ENCODE data around the gene TCF4.

DNA sequence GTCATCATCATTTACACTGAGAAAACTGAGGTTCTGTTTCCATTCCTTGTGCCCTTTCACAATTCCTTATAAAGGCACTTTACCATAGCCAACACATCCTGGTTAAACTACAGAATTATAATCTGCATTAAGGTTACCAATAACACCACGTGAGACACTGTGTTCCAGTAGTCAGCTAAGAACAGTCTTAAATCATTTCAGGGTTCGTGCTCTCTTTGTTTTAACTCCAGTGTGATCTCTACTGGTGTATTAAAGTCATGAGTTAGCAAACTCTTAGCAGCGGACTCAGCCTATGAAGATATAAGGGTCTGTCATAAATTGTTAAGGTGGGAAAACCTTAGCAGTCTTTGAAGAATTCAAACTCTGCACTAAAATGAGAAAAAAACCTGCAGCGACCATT is 53.0 kb downstream of the TCF4 start:
- TF ChIP-seq, protein P1, sequence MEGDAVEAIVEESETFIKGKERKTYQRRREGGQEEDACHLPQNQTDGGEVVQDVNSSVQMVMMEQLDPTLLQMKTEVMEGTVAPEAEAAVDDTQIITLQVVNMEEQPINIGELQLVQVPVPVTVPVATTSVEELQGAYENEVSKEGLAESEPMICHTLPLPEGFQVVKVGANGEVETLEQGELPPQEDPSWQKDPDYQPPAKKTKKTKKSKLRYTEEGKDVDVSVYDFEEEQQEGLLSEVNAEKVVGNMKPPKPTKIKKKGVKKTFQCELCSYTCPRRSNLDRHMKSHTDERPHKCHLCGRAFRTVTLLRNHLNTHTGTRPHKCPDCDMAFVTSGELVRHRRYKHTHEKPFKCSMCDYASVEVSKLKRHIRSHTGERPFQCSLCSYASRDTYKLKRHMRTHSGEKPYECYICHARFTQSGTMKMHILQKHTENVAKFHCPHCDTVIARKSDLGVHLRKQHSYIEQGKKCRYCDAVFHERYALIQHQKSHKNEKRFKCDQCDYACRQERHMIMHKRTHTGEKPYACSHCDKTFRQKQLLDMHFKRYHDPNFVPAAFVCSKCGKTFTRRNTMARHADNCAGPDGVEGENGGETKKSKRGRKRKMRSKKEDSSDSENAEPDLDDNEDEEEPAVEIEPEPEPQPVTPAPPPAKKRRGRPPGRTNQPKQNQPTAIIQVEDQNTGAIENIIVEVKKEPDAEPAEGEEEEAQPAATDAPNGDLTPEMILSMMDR (optimal IDR thresholded peaks at IDR 0.05 in 1 of 3, IDR thresholded peaks at IDR 0.05 in 1 of 3, conservative IDR thresholded peaks at IDR 0.05 in 1 of 3; ENCODE audit: extremely low read depth in 1 of 3, insufficient read depth in 2 of 3, low read length in 3 of 3), result no peak
- no peak for TF ChIP-seq EZH2 (IDR thresholded peaks at IDR 0.05; ENCODE audit: low read length)

Data from keratinocyte (primary cell).